HepG2 (cell line): Measurements from ENCODE around the gene FITM1. TPM values are rescaled to one million over a fixed set of nuclear protein-coding genes. Genes with fewer than 3 reads are reported as not detected.

ENCODE experiments used
- ELF4 ChIP-seq: sonication (generic); formaldehyde crosslinking; IDR thresholded peaks from 2 replicates; pipeline ENCODE4 v1.5.0; 2020; ENCODE audit warnings: missing genetic modification reagents, mild to moderate bottlenecking, moderate library complexity, borderline replicate concordance
- HDAC2 ChIP-seq: sonication (generic); formaldehyde crosslinking; IDR thresholded peaks from 2 replicates; pipeline ENCODE4 v1.4.0; 2020; ENCODE audit warnings: missing genetic modification reagents
- POLR2AphosphoS5 ChIP-seq: IDR thresholded peaks from 2 replicates; pipeline ENCODE4 v1.6.1; 2012; ENCODE audit warnings: low read depth, low read length
- TFAP4 ChIP-seq: sonication (generic); IDR thresholded peaks from 2 replicates; pipeline ENCODE4 v1.6.1; 2016; ENCODE audit warnings: low read depth, borderline replicate concordance
- U2AF2 ChIP-seq: fragments of 200-400 bp; formaldehyde crosslinking; IDR thresholded peaks from 2 replicates; pipeline ENCODE4 v1.6.1; 2017; ENCODE audit warnings: low read depth, mild to moderate bottlenecking, low read length
- ZKSCAN1 ChIP-seq: fragments of 150-350 bp; IDR thresholded peaks from 2 replicates; pipeline ENCODE4 v1.6.1; 2014; ENCODE audit warnings: low read length
- ZNF143 ChIP-seq: sonication (generic); formaldehyde crosslinking; IDR thresholded peaks from 2 replicates; pipeline ENCODE4 v1.4.0; 2020; ENCODE audit warnings: missing genetic modification reagents
- ZNF3 ChIP-seq: IDR thresholded peaks from 2 replicates; pipeline ENCODE4 v1.7.0; 2017; ENCODE audit warnings: inconsistent platforms
- ZNF512 ChIP-seq: sonication (generic); formaldehyde crosslinking; IDR thresholded peaks from 2 replicates; pipeline ENCODE4 v1.4.0; 2020; ENCODE audit warnings: mild to moderate bottlenecking, missing genetic modification reagents
- ZNF552 ChIP-seq: sonication (generic); formaldehyde crosslinking; IDR thresholded peaks from 2 replicates; pipeline ENCODE4 v1.9.0; 2022; ENCODE audit warnings: missing genetic modification reagents, mild to moderate bottlenecking, borderline replicate concordance
- ZNF775 ChIP-seq: sonication (generic); formaldehyde crosslinking; IDR thresholded peaks from 2 replicates; pipeline ENCODE4 v1.4.0; 2020; ENCODE audit warnings: missing genetic modification reagents, mild to moderate bottlenecking, moderate library complexity, borderline replicate concordance
- ZNF878 ChIP-seq: sonication (generic); formaldehyde crosslinking; IDR thresholded peaks from 2 replicates; pipeline ENCODE4 v1.8.1; 2023; ENCODE audit warnings: mild to moderate bottlenecking, missing genetic modification reagents, moderate library complexity
- polyA plus RNA-seq, 8 experiments: library from polyadenylated mRNA; depleted of rRNA in 3 of 8; stranded (reverse) in 7 of 8; unstranded in 1 of 8; fragments of >200 nt; fragmentation: Illumina TruSeq in 4 of 8; extraction: Trizol in 4 of 8; gene quantifications; 2 replicates each; pipeline versions ENCODE4 v1.2.1 to v1.2.3, GENCODE V29; 2011 to 2016; ENCODE audit warnings: low read depth in 4 of 8, missing spikeins in 1 of 8, mixed read lengths in 1 of 8; ENCODE audit not compliant: insufficient read depth in 1 of 8
- total RNA-seq, 5 experiments: library from RNA; depleted of rRNA; stranded (reverse); fragments of >200 nt; fragmentation: Illumina TruSeq; extraction: Trizol; gene quantifications; 2 replicates each; pipeline ENCODE4 v1.2.3, GENCODE V29; 2016; ENCODE audit warnings: low read depth in 1 of 5
- TF ChIP-seq, protein P1 (sequence below): sonication (generic); formaldehyde crosslinking; IDR thresholded peaks from 2 replicates; pipeline ENCODE4 v1.5.0; 2020; ENCODE audit warnings: mild to moderate bottlenecking, missing genetic modification reagents
- TF ChIP-seq, protein P2 (sequence below): sonication (generic); formaldehyde crosslinking; IDR thresholded peaks from 2 replicates; pipeline ENCODE4 v1.9.0; 2021; ENCODE audit warnings: missing genetic modification reagents, borderline replicate concordance
- TF ChIP-seq, protein P3 (sequence below): sonication (generic); formaldehyde crosslinking; IDR thresholded peaks from 2 replicates; pipeline ENCODE4 v1.8.1; 2023; ENCODE audit warnings: mild to moderate bottlenecking, missing genetic modification reagents
- TF ChIP-seq, protein P4 (sequence below): sonication (generic); formaldehyde crosslinking; IDR thresholded peaks from 2 replicates; pipeline ENCODE4 v1.8.0; 2022; ENCODE audit warnings: missing genetic modification reagents, mild to moderate bottlenecking, inconsistent platforms, borderline replicate concordance

FITM1 gene
- total and polyA plus RNA-seq, 2 of the 13 experiments (the other 11 are each of a cell fraction or from before 2014, with no cell fraction given) = 2.7 to 5.8 TPM

- TF ChIP-seq, protein P1, sequence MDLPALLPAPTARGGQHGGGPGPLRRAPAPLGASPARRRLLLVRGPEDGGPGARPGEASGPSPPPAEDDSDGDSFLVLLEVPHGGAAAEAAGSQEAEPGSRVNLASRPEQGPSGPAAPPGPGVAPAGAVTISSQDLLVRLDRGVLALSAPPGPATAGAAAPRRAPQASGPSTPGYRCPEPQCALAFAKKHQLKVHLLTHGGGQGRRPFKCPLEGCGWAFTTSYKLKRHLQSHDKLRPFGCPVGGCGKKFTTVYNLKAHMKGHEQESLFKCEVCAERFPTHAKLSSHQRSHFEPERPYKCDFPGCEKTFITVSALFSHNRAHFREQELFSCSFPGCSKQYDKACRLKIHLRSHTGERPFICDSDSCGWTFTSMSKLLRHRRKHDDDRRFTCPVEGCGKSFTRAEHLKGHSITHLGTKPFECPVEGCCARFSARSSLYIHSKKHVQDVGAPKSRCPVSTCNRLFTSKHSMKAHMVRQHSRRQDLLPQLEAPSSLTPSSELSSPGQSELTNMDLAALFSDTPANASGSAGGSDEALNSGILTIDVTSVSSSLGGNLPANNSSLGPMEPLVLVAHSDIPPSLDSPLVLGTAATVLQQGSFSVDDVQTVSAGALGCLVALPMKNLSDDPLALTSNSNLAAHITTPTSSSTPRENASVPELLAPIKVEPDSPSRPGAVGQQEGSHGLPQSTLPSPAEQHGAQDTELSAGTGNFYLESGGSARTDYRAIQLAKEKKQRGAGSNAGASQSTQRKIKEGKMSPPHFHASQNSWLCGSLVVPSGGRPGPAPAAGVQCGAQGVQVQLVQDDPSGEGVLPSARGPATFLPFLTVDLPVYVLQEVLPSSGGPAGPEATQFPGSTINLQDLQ (CRISPR knock-in tag) = no peak
- TF ChIP-seq ELF4 (CRISPR knock-in tag) (no peak), ZKSCAN1 (no peak), ZNF512 (CRISPR knock-in tag) (peak; percentile 94), ZNF775 (CRISPR knock-in tag) (no peak), U2AF2 (peak; percentile 56; the same call in 1 of the 2 replicates), POLR2AphosphoS5 (peak; percentile 100), ZNF878 (CRISPR knock-in tag) (no peak), HDAC2 (peak; percentile 84), TFAP4 (peak; percentile 86; the same call in 1 of the 2 replicates), ZNF143 (peak; percentile 53), ZNF552 (CRISPR knock-in tag) (peak; percentile 95; the same call in 1 of the 2 replicates), ZNF3 (peak; percentile 68; the same call in 1 of the 2 replicates)
- TF ChIP-seq, protein P2, sequence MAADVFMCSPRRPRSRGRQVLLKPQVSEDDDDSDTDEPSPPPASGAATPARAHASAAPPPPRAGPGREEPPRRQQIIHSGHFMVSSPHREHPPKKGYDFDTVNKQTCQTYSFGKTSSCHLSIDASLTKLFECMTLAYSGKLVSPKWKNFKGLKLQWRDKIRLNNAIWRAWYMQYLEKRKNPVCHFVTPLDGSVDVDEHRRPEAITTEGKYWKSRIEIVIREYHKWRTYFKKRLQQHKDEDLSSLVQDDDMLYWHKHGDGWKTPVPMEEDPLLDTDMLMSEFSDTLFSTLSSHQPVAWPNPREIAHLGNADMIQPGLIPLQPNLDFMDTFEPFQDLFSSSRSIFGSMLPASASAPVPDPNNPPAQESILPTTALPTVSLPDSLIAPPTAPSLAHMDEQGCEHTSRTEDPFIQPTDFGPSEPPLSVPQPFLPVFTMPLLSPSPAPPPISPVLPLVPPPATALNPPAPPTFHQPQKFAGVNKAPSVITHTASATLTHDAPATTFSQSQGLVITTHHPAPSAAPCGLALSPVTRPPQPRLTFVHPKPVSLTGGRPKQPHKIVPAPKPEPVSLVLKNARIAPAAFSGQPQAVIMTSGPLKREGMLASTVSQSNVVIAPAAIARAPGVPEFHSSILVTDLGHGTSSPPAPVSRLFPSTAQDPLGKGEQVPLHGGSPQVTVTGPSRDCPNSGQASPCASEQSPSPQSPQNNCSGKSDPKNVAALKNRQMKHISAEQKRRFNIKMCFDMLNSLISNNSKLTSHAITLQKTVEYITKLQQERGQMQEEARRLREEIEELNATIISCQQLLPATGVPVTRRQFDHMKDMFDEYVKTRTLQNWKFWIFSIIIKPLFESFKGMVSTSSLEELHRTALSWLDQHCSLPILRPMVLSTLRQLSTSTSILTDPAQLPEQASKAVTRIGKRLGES (CRISPR knock-in tag) = peak; percentile 95
- TF ChIP-seq, protein P3, sequence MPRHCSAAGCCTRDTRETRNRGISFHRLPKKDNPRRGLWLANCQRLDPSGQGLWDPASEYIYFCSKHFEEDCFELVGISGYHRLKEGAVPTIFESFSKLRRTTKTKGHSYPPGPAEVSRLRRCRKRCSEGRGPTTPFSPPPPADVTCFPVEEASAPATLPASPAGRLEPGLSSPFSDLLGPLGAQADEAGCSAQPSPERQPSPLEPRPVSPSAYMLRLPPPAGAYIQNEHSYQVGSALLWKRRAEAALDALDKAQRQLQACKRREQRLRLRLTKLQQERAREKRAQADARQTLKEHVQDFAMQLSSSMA (CRISPR knock-in tag) = peak; percentile 88
- TF ChIP-seq, protein P4, sequence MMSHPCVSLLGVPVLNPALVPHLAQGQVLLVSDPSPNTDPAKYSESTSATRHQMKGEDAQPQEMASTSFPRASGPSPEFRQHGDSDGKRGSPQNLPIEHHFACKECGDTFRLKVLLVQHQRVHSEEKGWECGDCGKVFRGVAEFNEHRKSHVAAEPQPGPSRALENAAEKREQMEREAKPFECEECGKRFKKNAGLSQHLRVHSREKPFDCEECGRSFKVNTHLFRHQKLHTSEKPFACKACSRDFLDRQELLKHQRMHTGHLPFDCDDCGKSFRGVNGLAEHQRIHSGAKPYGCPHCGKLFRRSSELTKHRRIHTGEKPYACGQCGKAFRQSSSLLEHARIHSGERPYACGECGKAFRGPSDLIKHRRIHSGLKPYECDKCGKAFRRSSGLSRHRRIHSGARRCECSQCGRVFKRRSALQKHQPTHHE = peak; percentile 98
Observed at GRCh38 chr14:24093901-24094840, 36.3 kb upstream of the FITM1 start, which contains the start of gene PCK2 (continued).
